UCSD-AML1 (cell line): Measurements from ENCODE around the gene UBE4B.

Source experiments
- DNase-seq: peaks from one replicate; lab custom pipeline; 2025; ENCODE audit not compliant: unreplicated experiment; lab: John Stamatoyannopoulos, UW

Gene UBE4B

GRCh38 chr1:10108948-10109708, 76.4 kb downstream of the UBE4B start:
- DNase-seq: no peak

- DNase-seq: no peak
Observed at GRCh38 chr1:10113501-10113900, 80.7 kb downstream of the UBE4B start.

- no peak for DNase-seq
Observed at GRCh38 chr1:10114746-10115145, 82.0 kb downstream of the UBE4B start.

GRCh38 chr1:10117132-10117531, 84.4 kb downstream of the UBE4B start:
- no peak for DNase-seq

DNA sequence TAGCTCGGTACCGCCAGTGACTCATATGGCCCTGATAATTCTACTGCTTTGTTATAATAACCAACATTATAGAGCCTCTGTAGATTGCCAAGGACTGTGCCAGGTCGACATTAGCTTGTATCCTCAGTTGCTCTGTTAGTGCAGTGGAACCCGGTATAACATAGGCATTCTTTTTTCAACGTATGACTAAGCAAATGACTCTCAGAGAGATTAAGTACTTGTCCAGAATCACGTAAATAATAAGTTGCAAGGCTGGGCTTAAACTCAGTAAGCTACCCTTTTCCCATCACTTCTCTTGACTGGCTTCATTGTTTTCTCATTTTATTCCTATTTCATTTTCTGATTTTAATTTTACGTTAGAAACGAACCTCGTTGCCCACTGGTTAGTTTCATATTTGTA, 85.1 kb downstream of the UBE4B start:
- no peak for DNase-seq

DNA sequence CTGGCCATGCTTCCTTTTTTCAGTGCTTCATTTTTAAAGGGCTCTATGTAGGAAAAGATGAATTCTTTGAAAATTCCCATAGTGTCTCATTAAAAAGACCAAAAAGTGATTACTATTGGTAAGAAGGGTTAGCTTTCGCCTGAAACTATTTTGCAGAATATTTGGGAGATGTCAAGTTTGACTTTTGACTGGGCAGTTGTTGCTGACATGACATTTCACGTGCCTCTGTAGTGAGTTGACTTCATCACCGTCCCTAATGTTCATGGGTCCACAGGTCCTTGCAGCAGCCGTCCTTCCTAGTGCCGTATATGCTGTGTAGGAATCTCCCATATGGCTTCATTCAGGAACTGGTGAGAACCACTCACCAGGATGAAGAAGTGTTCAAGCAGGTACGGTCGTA, 88.9 kb downstream of the UBE4B start:
- no peak for DNase-seq

- DNase-seq: no peak
Observed at GRCh38 chr1:10122926-10123325, 90.2 kb downstream of the UBE4B start.

DNA sequence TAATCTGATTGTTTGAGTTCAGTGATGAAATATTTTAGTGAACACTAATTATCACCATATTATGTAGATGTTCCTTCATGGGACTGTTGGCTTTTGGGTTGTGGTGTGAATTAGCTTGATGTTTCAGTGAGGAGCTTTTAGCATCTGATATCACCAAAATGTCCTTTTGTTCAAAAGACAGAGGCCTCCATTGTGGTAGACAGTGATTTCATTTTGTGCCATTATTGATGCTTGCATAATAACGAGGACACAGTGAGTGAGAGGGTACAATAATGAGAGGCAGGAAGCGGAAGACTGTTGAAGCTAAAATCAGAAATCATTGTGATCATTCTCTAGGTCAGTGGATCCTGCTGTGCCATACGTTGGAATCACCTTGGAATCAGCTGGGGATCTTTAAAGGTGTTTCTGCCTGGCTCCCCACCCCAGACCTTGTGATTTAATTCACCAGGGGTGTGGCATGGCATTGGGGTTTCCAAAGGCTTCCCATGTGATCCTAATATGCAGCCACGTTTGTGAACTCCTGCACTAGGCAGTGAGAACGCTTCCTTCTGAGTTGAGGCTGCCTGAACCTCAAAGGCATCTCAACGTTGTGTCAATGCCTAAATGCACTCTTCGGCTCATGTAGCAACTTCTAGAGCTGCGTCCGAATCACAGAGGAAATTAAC, 95.5 kb downstream of the UBE4B start:
- DNase-seq: no peak

DNA sequence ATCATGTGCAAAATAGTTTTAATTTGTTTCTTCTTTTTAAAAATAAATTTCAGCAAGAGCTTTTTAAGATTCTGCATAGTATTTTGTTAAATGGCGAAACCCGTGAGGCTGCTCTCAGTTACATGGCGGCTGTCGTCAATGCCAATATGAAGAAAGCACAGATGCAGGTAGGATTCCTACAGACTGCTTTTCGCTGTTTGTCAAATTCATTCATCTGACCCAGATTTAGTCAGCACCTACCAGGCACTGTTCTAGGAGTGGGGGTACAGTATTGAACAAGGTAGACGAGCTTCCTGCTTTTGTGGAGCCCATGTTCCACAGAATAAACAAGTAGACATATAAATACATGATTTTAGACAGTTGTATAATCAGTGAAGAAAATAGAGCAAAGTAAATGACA, 99.6 kb downstream of the UBE4B start:
- no peak for DNase-seq

GRCh38 chr1:10132852-10133251, 100.1 kb downstream of the UBE4B start:
- no peak for DNase-seq

DNA sequence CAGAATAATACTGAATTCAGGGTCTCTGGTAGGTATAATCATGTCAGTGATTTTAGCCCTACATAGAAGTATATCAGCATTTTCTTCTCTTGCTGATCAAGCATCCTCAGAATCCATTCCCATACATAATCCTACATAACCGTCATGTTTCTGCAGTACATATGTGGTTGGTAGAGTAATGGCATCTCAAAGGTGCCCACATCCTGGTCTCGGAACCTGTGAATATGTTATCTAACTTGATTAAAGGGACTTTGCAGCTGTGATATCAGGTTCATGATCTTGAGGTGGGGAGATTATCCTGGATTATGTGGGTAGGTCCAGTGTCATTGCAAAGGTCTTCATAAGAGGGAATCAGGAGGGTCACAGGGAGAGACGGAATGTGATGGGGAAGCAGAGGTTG, 108.2 kb downstream of the UBE4B start:
- no peak for DNase-seq

DNA sequence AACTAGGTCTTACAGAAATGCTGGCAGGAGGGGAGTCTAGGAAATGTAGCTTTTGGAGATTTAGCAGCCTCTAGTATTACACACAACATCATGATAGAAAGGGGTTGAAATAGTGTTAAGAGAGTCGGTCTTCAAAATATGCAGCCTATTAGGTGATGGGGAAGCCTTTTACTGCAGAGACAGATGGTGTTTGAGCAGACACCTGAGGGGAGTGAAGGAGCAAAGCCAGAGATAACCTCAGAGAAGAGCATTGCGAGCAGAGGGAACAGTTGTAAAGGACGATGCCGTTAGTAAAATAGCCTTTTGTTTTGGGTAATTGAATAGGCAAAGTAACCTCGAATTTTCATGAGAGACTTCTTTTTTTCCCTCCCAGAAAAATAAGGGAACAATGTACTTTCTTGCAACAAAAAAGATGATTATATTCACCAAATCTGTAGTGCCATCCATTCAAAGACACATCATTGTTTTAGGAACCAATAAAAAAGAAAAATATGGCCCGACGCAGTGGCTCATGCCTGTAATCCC, 111.3 kb downstream of the UBE4B start:
- no peak for DNase-seq

GRCh38 chr1:10146391-10146790, 113.6 kb downstream of the UBE4B start:
- no peak for DNase-seq

GRCh38 chr1:10149231-10149630, 116.5 kb downstream of the UBE4B start:
- no peak for DNase-seq

DNA sequence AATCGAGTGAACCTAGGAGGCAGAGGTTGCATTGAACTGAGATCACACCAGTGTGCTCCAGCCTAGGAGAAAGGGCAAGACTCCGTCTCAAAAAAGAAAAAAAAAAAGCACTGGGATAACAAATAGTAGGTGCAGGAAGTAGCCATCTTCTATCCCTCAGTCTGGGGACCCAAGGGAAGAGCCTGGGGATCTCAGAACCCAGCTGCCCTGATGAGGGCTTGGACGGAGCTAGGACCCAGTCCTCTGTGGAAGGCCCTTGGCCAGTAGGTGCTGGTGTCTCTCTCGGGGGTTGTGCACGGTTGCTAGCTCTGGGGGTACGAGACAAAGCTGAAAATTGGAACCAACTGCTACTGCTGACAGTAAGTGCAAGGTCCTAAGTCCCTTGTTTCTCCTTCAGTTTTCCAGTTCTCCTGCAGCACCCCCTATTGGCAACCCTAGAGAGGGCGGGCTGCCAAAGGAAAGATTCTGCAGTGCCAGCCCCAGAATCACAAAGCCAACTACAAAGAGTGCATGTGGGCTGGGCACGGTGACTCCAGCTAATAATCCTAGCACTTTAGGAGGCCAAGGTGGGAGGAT, 120.0 kb downstream of the UBE4B start:
- peak; percentile 50 for DNase-seq

- DNase-seq: no peak
Observed at GRCh38 chr1:10155087-10155712, 122.4 kb downstream of the UBE4B start.

DNA sequence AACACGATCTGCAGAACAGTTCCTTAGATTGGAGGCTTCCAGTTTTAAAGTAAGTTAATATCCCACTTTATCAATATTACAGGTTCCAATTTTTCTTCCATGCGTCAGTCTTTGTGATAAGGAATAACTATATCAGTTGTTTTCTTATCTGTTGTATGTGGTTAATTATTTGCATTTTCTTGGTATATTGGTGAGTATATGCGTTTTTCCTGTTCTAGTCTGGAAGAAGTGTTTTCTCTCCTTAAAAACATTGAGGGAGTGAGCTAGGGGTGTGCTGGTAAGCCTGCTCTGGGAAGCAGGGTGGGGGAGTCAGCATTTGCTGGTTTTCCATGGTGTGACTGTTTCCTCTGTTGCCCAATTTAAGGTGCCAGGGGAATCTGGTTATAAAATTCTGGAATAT, 127.4 kb downstream of the UBE4B start:
- no peak for DNase-seq

DNA sequence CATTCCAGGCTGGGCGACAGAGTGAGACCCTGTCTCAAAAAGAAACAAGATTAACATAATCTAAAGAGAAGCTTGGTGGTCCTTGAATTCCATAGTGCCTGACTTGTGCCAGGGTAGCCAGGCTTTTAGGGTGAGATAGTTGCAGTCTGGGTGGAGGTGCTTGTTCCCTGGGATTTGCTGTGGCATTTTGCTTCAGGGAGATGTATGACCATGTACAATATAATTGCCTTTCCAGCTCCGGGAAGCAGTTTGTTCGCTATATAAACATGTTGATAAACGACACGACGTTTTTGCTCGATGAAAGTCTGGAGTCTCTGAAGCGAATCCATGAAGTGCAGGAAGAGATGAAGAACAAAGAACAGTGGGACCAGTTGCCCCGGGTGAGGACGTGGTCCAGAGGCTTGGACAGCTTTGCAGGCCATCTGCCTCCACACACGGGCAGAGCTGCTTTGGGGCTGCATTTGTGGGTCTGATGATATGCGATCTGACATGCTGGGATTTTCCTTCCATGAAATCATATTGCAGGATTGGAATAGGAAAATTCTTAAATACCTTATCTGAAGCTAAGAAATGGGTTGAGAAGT, 128.2 kb downstream of the UBE4B start:
- no peak for DNase-seq

DNA sequence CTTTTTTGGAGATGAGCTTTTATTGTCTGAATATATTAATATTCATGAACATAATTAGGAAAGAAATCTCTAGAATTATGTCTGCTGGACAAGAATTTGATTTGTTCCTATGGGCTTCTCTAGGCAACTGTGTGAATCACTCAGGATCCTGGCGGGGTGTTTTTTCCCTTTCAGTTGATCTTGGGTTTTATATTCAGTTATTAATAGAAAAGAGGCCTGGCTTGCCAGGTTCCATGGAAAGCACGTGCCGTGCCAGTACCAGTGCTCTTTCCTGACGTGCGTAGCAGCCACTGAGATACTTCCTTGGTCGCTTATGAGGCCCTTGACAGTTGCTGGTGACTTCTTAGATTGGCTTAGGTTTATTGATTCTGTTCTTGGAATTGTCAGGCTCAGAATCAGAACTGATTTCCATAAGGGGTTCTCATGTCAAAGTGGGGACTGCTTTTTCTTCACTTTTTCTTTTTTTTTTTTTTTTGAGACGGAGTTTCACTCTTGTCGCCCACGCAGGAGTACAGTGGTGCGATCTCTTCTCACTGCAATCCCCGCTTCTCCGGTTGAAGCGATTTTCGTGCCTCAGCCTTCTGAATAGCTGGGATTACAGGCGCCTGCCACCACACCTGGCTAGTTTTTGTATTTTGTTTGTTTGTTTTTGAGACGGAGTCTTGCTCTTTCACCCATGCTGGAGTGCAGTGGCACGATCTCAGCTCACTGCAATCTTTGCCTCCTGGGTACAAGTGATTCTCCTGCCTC, 129.0 kb downstream of the UBE4B start:
- DNase-seq: no peak

- no peak for DNase-seq
Observed at GRCh38 chr1:10168912-10169514, 136.3 kb downstream of the UBE4B start.
